Measurements from ENCODE around the gene RAD52. TPM values are rescaled to one million over a fixed set of nuclear protein-coding genes. Genes with fewer than 3 reads are reported as not detected.

RAD52 gene
- polyA plus RNA-seq, 2 of the 4 experiments (the other 2 are of a cell fraction): 12.9 to 29.6 TPM

GRCh38 chr12:949453-950191 is at the start of gene RAD52 (continued):
- TF ChIP-seq RNF2 (IDR thresholded peaks at IDR 0.05; ENCODE audit: borderline replicate concordance, low read depth) (no peak), SREBF2 (IDR thresholded peaks at IDR 0.05) (no peak), BHLHE40 (IDR thresholded peaks at IDR 0.05; ENCODE audit: low read depth, low read length) (no peak), GATA3 (IDR thresholded peaks at IDR 0.05; ENCODE audit: borderline replicate concordance) (peak; percentile 61), CTCF (IDR thresholded peaks at IDR 0.05) (peak; percentile 95), MYC (IDR thresholded peaks at IDR 0.05; ENCODE audit: borderline replicate concordance, low read length) (no peak), FOSB (CRISPR knock-in tag; IDR thresholded peaks at IDR 0.05) (no peak), KDM1A (IDR thresholded peaks at IDR 0.05; ENCODE audit: low read depth) (0 out of 2 replicates have a peak, but pooled peaks have one; percentile 8), RFX5 (IDR thresholded peaks at IDR 0.05) (peak; percentile 48), JUNB (IDR thresholded peaks at IDR 0.05) (no peak), ZC3H11A (IDR thresholded peaks at IDR 0.05) (no peak; the same call in 1 of the 2 replicates), HOXB13 (CRISPR knock-in tag; IDR thresholded peaks at IDR 0.05; ENCODE audit: low read depth) (no peak), PHF8 (IDR thresholded peaks at IDR 0.05; ENCODE audit: borderline replicate concordance, low read depth) (peak; percentile 90), CHD4 (IDR thresholded peaks at IDR 0.05; ENCODE audit: borderline replicate concordance) (no peak), CEBPB (IDR thresholded peaks at IDR 0.05) (0 out of 4 replicates have a peak, but pooled peaks of 1 of the 2 experiments have one; percentile 49)
- TF ChIP-seq, protein P1, sequence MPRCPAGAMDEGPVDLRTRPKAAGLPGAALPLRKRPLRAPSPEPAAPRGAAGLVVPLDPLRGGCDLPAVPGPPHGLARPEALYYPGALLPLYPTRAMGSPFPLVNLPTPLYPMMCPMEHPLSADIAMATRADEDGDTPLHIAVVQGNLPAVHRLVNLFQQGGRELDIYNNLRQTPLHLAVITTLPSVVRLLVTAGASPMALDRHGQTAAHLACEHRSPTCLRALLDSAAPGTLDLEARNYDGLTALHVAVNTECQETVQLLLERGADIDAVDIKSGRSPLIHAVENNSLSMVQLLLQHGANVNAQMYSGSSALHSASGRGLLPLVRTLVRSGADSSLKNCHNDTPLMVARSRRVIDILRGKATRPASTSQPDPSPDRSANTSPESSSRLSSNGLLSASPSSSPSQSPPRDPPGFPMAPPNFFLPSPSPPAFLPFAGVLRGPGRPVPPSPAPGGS (IDR thresholded peaks at IDR 0.05): peak; percentile 88

- Histone ChIP-seq H3K9me3 (no peaks in the 10 kb centered on the region), H3K4me1 (peaks cover 18% of the 10 kb centered on the region), H3K27ac (no peak overlapping the region), H3K4me3 (no peak overlapping the region), H3K4me2 (no peak overlapping the region)
- TF ChIP-seq MAFK (IDR thresholded peaks at IDR 0.05; ENCODE audit: partially characterized antibody) (no peak), CBX8 (IDR thresholded peaks at IDR 0.05) (no peak), CBX2 (IDR thresholded peaks at IDR 0.05; ENCODE audit: borderline replicate concordance, low read depth) (no peak), FOXS1 (CRISPR knock-in tag; IDR thresholded peaks at IDR 0.05) (no peak), MAZ (IDR thresholded peaks at IDR 0.05; ENCODE audit: borderline replicate concordance, low read depth, low read length) (no peak), ZFP36 (IDR thresholded peaks at IDR 0.05; ENCODE audit: borderline replicate concordance, partially characterized antibody) (no peak), RNF2 (IDR thresholded peaks at IDR 0.05; ENCODE audit: borderline replicate concordance, low read depth) (no peak), NR3C1 (IDR thresholded peaks at IDR 0.05) (no peak), CEBPB (IDR thresholded peaks at IDR 0.05) (no peak), POLR2AphosphoS2 (conservative IDR thresholded peaks at IDR 0.05; ENCODE audit: low read length) (no peak), HOXB5 (CRISPR knock-in tag; IDR thresholded peaks at IDR 0.05) (no peak), JUN (IDR thresholded peaks at IDR 0.05) (no peak), ESRRA (IDR thresholded peaks at IDR 0.05; ENCODE audit: borderline replicate concordance, low read length) (no peak), ZC3H11A (IDR thresholded peaks at IDR 0.05) (no peak), EP300 (IDR thresholded peaks at IDR 0.05) (no peak)
- ChIA-PET POLR2A (interaction anchor here (0.5 to 0.6 kb wide), 2 partner anchors 8 to 33 kb away, joined by 3 to 6 read pairs; no protein-coding TSS in a partner anchor), CTCF (interaction anchor here (0.6 to 2.3 kb wide), 3 partner anchors 14 to 468 kb away, joined by 3 to 6 read pairs (median 4); no protein-coding TSS in a partner anchor)
- 92% methylated on average over 6 of the region's 6 CpGs for WGBS (ENCODE audit: missing lambda C conversion rate)
- no peak for ATAC-seq
- no peak for FAIRE-seq
- DNase-seq (ENCODE audit: low read depth in 1 of 2, low spot score in 1 of 2): no peak
Observed at GRCh38 chr12:998020-998874, 48.8 kb upstream of the RAD52 start.
